NCI-H1092 treated with DMSO at 0.1 percent for 48 hours (cell line): ENCODE results near the gene ELF3.
"Not testable (repeated sequence)": the region's sequence is repeated elsewhere in the genome, so short reads cannot be mapped to it uniquely, and the experiment has no call there.

Source experiments
- DNase-seq: peaks from one replicate; lab custom pipeline; 2025; lab: John Stamatoyannopoulos, UW

Gene ELF3

GRCh38 chr1:202010180-202011015 is at the start of gene ELF3:
Gene ELF3, plus strand, starts transcription at chr1:202010587. Its CDS starts 550 bp downstream, at chr1:202011137.
- peak; percentile 89 for DNase-seq

GRCh38 chr1:201962382-201962781 is 48.0 kb upstream of the ELF3 start:
- DNase-seq: not testable (repeated sequence)

GRCh38 chr1:201964261-201964660 is 46.1 kb upstream of the ELF3 start:
- DNase-seq: no peak

GRCh38 chr1:201966171-201966570 is 44.2 kb upstream of the ELF3 start:
- DNase-seq: no peak

- DNase-seq: no peak
Measured at GRCh38 chr1:201968202-201968925, 42.0 kb upstream of the ELF3 start.

GRCh38 chr1:201970334-201971159 is 39.8 kb upstream of the ELF3 start:
- no peak for DNase-seq

- no peak for DNase-seq
Measured at GRCh38 chr1:201982082-201982622, 28.2 kb upstream of the ELF3 start.

- DNase-seq: peak; percentile 80
Measured at GRCh38 chr1:201982623-201983379, 27.6 kb upstream of the ELF3 start, which contains the start of gene RNPEP. Gene RNPEP, plus strand, starts transcription at chr1:201982648. Its CDS starts 19 bp downstream, at chr1:201982667.

GRCh38 chr1:201983380-201983805 is 27.0 kb upstream of the ELF3 start:
- no peak for DNase-seq

GRCh38 chr1:201984446-201984845 is 25.9 kb upstream of the ELF3 start:
- no peak for DNase-seq

GRCh38 chr1:201985355-201985754 is 25.0 kb upstream of the ELF3 start:
- no peak for DNase-seq

GRCh38 chr1:201988601-201989000 is 21.8 kb upstream of the ELF3 start:
- no peak for DNase-seq

GRCh38 chr1:201989354-201990128 is 20.8 kb upstream of the ELF3 start:
- DNase-seq: no peak

GRCh38 chr1:201990427-201990826 is 20.0 kb upstream of the ELF3 start:
- DNase-seq: no peak

- peak; percentile 79 for DNase-seq
Measured at GRCh38 chr1:201999625-202000238, 10.7 kb upstream of the ELF3 start.

- DNase-seq: no peak
Measured at GRCh38 chr1:202002507-202002906, 7.9 kb upstream of the ELF3 start.

- DNase-seq: no peak
Measured at GRCh38 chr1:202004711-202005110, 5.7 kb upstream of the ELF3 start.

GRCh38 chr1:202005958-202006357 is 4.4 kb upstream of the ELF3 start:
- DNase-seq: no peak

- DNase-seq: no peak
Measured at GRCh38 chr1:202007304-202007703, 3.1 kb upstream of the ELF3 start.
